OCI-LY7 (cell line): ENCODE measurements around the gene PPHLN1. TPM values are rescaled to one million over a fixed set of nuclear protein-coding genes. Genes with fewer than 3 reads are reported as not detected.

Experiments
- BruUV-seq: library from RNA; stranded (reverse); fragments of 400-500 nt; replicated peaks from 2 replicates; lab custom pipeline; 2021; lab: Mats Ljungman, UMichigan
- CTCF ChIA-PET: fragments of 300-600 bp; sonication (Branson Sonifier 250); formaldehyde crosslinking; loops from one replicate; lab custom pipeline; 2022; ENCODE audit warnings: antibody characterized with exemption; ENCODE audit not compliant: unreplicated experiment; lab: Charles Lee
- POLR2A ChIA-PET: fragments of 300-600 bp; sonication (Branson Sonifier 250); formaldehyde crosslinking; loops from one replicate; lab custom pipeline; 2022; ENCODE audit warnings: antibody characterized with exemption; lab: Charles Lee
- DNase-seq: peaks from one replicate; pipeline ENCODE4 v3.0.0-alpha.2; 2015; ENCODE audit warnings: low spot score
- H2AFZ ChIP-seq: fragments of 200-600 bp; sonication (generic), shearing (Covaris generic); 2 replicates; pipeline ENCODE4 v1.6.1; 2014; ENCODE audit warnings: mild to moderate bottlenecking, antibody characterized with exemption, low read length, moderate library complexity
- H3K27ac ChIP-seq: fragments of 200-600 bp; sonication (generic); 2 replicates; pipeline ENCODE4 v1.5.1; 2014; ENCODE audit warnings: mixed run types, low read depth, mild to moderate bottlenecking, moderate library complexity, low read length, inconsistent platforms; ENCODE audit not compliant: poor library complexity, severe bottlenecking
- H3K36me3 ChIP-seq: fragments of 200-600 bp; sonication (generic); 2 replicates; pipeline ENCODE4 v1.6.1; 2014; ENCODE audit warnings: mild to moderate bottlenecking, antibody characterized with exemption, low read length, moderate library complexity, mixed read lengths; ENCODE audit not compliant: insufficient read depth
- H3K4me1 ChIP-seq: fragments of 200-600 bp; sonication (generic); 2 replicates; pipeline ENCODE4 v1.5.1; 2014; ENCODE audit warnings: mild to moderate bottlenecking, low read length; ENCODE audit not compliant: insufficient read depth, poor library complexity, severe bottlenecking
- H3K4me2 ChIP-seq: fragments of 200-600 bp; sonication (generic); 2 replicates; pipeline ENCODE4 v1.6.1; 2014; ENCODE audit warnings: mild to moderate bottlenecking, low read length
- H3K4me3 ChIP-seq: fragments of 200-600 bp; sonication (generic); 2 replicates; pipeline ENCODE4 v1.5.1; 2014; ENCODE audit warnings: mild to moderate bottlenecking, low read depth, low read length; ENCODE audit not compliant: poor library complexity, severe bottlenecking
- H3K79me2 ChIP-seq: fragments of 200-600 bp; sonication (generic); 2 replicates; pipeline ENCODE4 v1.6.1; 2016; ENCODE audit warnings: low read depth, mild to moderate bottlenecking, low read length, moderate library complexity, mixed read lengths; ENCODE audit not compliant: insufficient read depth
- H3K9me2 ChIP-seq: fragments of 200-600 bp; sonication (generic); 2 replicates; pipeline ENCODE4 v1.6.1; 2016; ENCODE audit warnings: mild to moderate bottlenecking, low read length, mixed read lengths; ENCODE audit not compliant: insufficient read depth
- H3K9me3 ChIP-seq: fragments of 200-600 bp; sonication (generic); 2 replicates; pipeline ENCODE4 v1.6.1; 2014; ENCODE audit warnings: mild to moderate bottlenecking, mixed run types, low read length, mixed read lengths
- H4K20me1 ChIP-seq: fragments of 200-600 bp; sonication (generic); 2 replicates; pipeline ENCODE4 v1.6.1; 2014; ENCODE audit warnings: mild to moderate bottlenecking, antibody characterized with exemption, low read length, moderate library complexity, mixed read lengths; ENCODE audit not compliant: insufficient read depth
- EZH2phosphoT487 ChIP-seq: fragments of 200-600 bp; sonication (generic); IDR thresholded peaks from 2 replicates; pipeline ENCODE4 v1.6.1; 2018; ENCODE audit warnings: low read depth, borderline replicate concordance, mild to moderate bottlenecking, mixed run types, antibody characterized with exemption, low read length, moderate library complexity, mixed read lengths
- intact Hi-C: fragments of 100-400 bp; cut with micrococcal nuclease; formaldehyde crosslinking; loops from one replicate; pipeline ENCODE4 v1.10.0; 2022; ENCODE audit not compliant: unreplicated experiment
- total RNA-seq, 2 experiments: library from RNA; depleted of rRNA in 1 of 2; stranded (reverse); fragments of >200 nt in 1 of 2; shearing (Covaris generic) in 1 of 2; gene quantifications; 2 replicates each; pipeline ENCODE4 v1.2.3, GENCODE V29; 2014 to 2022
- TF ChIP-seq, protein P1 (sequence below): fragments of 200-600 bp; sonication (generic); conservative IDR thresholded peaks from 2 replicates; pipeline ENCODE4 v1.5.1; 2014; ENCODE audit warnings: mild to moderate bottlenecking, antibody characterized with exemption, low read length, moderate library complexity, mixed read lengths

PPHLN1 gene
- total RNA-seq, 2 experiments from 2014 or later = 95.3 to 97.6 TPM

DNA sequence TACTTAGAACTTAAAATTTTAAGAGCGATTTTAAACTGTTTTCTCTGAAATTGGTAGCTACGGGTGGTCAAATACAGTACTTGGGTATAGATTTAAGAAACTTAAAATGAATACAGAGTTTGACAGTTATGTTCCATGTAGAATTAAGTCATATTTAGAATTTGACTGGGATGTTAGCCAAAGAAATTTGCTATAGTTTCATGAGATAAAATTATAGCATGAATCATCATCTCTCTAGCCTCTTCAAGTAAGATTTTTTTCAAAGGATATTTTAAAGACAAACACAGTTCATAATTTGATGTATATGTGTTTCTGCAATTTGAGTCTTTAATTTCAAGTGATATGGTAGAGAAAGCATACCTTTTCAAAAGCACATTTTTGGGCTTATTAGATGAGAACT is 41.1 kb upstream of the PPHLN1 start:
- Histone ChIP-seq H3K4me1 (no peaks in the 10 kb centered on the region), H3K27ac (no peak overlapping the region), H2AFZ (no peak overlapping the region), H3K4me3 (no peak overlapping the region), H4K20me1 (no peaks in the 10 kb centered on the region), H3K9me3 (no peaks in the 10 kb centered on the region), H3K9me2 (no peaks in the 10 kb centered on the region), H3K4me2 (no peak overlapping the region), H3K79me2 (no peaks in the 10 kb centered on the region), H3K36me3 (no peaks in the 10 kb centered on the region)
- no peak for DNase-seq
- ChIA-PET CTCF (no interaction called here), POLR2A (interaction anchor here (1.1 kb wide), 1 partner anchor 9 kb away, joined by 5 read pairs; no protein-coding TSS in a partner anchor)
- no TSS peak for BruUV-seq
- intact Hi-C loops = no loop called here
- TF ChIP-seq, protein P1, sequence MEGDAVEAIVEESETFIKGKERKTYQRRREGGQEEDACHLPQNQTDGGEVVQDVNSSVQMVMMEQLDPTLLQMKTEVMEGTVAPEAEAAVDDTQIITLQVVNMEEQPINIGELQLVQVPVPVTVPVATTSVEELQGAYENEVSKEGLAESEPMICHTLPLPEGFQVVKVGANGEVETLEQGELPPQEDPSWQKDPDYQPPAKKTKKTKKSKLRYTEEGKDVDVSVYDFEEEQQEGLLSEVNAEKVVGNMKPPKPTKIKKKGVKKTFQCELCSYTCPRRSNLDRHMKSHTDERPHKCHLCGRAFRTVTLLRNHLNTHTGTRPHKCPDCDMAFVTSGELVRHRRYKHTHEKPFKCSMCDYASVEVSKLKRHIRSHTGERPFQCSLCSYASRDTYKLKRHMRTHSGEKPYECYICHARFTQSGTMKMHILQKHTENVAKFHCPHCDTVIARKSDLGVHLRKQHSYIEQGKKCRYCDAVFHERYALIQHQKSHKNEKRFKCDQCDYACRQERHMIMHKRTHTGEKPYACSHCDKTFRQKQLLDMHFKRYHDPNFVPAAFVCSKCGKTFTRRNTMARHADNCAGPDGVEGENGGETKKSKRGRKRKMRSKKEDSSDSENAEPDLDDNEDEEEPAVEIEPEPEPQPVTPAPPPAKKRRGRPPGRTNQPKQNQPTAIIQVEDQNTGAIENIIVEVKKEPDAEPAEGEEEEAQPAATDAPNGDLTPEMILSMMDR = no peak
- no peak for TF ChIP-seq EZH2phosphoT487

DNA sequence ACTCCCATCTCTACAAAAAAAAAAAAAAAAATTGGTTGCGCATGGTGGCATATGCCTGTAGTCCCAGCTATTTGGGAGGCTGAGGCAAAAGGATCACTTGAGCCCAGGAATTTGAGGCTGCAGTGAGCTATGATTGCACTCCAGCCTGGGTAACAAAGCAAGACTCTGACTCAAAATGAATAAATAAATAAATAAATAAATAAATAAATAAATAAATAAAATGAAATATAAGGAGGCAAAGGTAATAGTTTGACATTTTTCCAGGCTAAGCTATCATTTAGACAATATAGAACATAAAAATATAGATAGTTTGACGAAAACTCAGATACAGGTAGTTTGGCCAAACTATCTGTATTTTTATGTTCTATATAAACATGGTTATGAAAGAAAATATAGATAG is 40.5 kb upstream of the PPHLN1 start:
- Histone ChIP-seq H3K4me2 (no peak overlapping the region), H3K79me2 (no peaks in the 10 kb centered on the region), H3K9me3 (no peaks in the 10 kb centered on the region), H2AFZ (no peak overlapping the region), H3K4me1 (no peaks in the 10 kb centered on the region), H3K36me3 (no peaks in the 10 kb centered on the region), H3K9me2 (no peaks in the 10 kb centered on the region), H3K4me3 (no peak overlapping the region), H3K27ac (no peak overlapping the region), H4K20me1 (no peaks in the 10 kb centered on the region)
- BruUV-seq = no TSS peak
- intact Hi-C loops = no loop called here
- TF ChIP-seq, protein P1 = no peak
- no peak for TF ChIP-seq EZH2phosphoT487
- no peak for DNase-seq
- CTCF ChIA-PET = no interaction called here
- POLR2A ChIA-PET = interaction anchor here (0.7 kb wide), 1 partner anchor 79 kb away, joined by 3 read pairs; no protein-coding TSS in a partner anchor

DNA sequence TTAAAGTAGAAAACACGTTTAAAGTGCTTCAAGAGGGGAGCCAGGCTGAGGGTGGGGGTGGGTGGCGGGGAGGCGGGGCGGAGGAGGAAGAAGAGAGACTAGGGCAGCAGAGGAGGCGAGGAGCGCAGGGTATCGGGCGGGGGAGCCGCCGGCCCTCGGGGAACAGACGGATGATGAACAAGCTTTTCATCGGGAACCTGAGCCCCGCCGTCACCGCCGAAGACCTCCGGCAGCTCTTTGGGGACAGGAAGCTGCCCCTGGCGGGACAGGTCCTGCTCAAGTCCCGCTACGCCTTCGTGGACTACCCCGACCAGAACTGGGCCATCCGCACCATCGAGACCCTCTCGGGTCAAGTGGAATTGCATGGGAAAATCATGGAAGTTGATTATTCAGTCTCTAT is 39.2 kb upstream of the PPHLN1 start:
- H3K9me2 ChIP-seq = no peaks in the 10 kb centered on the region
- H4K20me1 ChIP-seq = no peaks in the 10 kb centered on the region
- intact Hi-C loops = no loop called here
- H3K4me2 ChIP-seq = no peak overlapping the region
- no peaks in the 10 kb centered on the region for H3K36me3 ChIP-seq
- H3K27ac ChIP-seq = no peak overlapping the region
- ChIA-PET POLR2A (no interaction called here), CTCF (no interaction called here)
- no TSS peak for BruUV-seq
- no peaks in the 10 kb centered on the region for H3K79me2 ChIP-seq
- H3K9me3 ChIP-seq = no peaks in the 10 kb centered on the region
- no peak overlapping the region for H2AFZ ChIP-seq
- no peak for DNase-seq
- no peak for TF ChIP-seq EZH2phosphoT487
- TF ChIP-seq, protein P1 = no peak
- no peak overlapping the region for H3K4me3 ChIP-seq
- no peaks in the 10 kb centered on the region for H3K4me1 ChIP-seq
